SK-N-SH (cell line): ENCODE data around the gene DNPEP. TPM values are rescaled to one million over a fixed set of nuclear protein-coding genes. Genes with fewer than 3 reads are reported as not detected.

Source experiments
- CTCF ChIA-PET: fragments of 300-600, 350-600 bp; formaldehyde crosslinking; extraction: SDS; loops from one replicate; lab custom pipeline; 2021; lab: Yijun Ruan, JAX
- POLR2A ChIA-PET: fragments of 350-600 bp; sonication (Branson Sonifier 250); formaldehyde crosslinking; extraction: SDS; loops from one replicate; lab custom pipeline; 2020; ENCODE audit warnings: antibody characterized with exemption, inconsistent platforms; lab: Yijun Ruan, JAX
- DNase-seq: peaks from one replicate; pipeline ENCODE4 v3.0.0; 2012
- H2AFZ ChIP-seq: fragments of 200-600 bp; sonication (generic); 2 replicates; pipeline ENCODE4 v1.8.1; 2016; ENCODE audit warnings: antibody characterized with exemption, mild to moderate bottlenecking, low read depth
- H3F3A ChIP-seq: fragments of 200-600 bp; sonication (generic); replicated peaks from 2 replicates; pipeline ENCODE3; 2016; ENCODE audit warnings: antibody characterized with exemption, mild to moderate bottlenecking; ENCODE audit not compliant: insufficient read depth
- H3K27ac ChIP-seq, 2 experiments: fragments of 200-500 bp in 1 of 2; fragments of 200-600 bp in 1 of 2; sonication (Bioruptor generic) in 1 of 2; sonication (generic), shearing (Covaris generic) in 1 of 2; 2 replicates each; pipeline versions ENCODE4 v1.5.1 to v1.6.1; 2014 to 2016; ENCODE audit warnings: low read depth in 2 of 2, inconsistent platforms in 1 of 2, low read length in 1 of 2, mild to moderate bottlenecking in 1 of 2, mixed read lengths in 1 of 2
- H3K27me3 ChIP-seq: fragments of 200-600 bp; sonication (generic), shearing (Covaris generic); 2 replicates; pipeline ENCODE4 v1.6.1; 2016; ENCODE audit warnings: mixed run types; ENCODE audit not compliant: insufficient read depth
- H3K36me3 ChIP-seq, 2 experiments: fragments of 200-500 bp in 1 of 2; fragments of 200-600 bp in 1 of 2; sonication (Bioruptor generic) in 1 of 2; sonication (generic) in 1 of 2; replicated peaks in 1 of 2; 2 replicates each; pipeline versions ENCODE3 to v1.5.1; 2014 to 2016; ENCODE audit warnings: low read length in 1 of 2, mild to moderate bottlenecking in 1 of 2; ENCODE audit not compliant: insufficient read depth in 2 of 2, control insufficient read depth in 1 of 2
- H3K4me1 ChIP-seq, 2 experiments: fragments of 200-500 bp in 1 of 2; fragments of 200-600 bp in 1 of 2; sonication (Bioruptor generic) in 1 of 2; sonication (generic), shearing (Covaris generic) in 1 of 2; 2 replicates each; pipeline versions ENCODE4 v1.5.1 to v1.6.1; 2014 to 2016; ENCODE audit warnings: low read depth in 1 of 2, low read length in 1 of 2, mixed run types in 1 of 2; ENCODE audit not compliant: insufficient read depth in 2 of 2, control insufficient read depth in 1 of 2
- H3K4me2 ChIP-seq: fragments of 200-600 bp; sonication (generic), shearing (Covaris generic); 2 replicates; pipeline ENCODE4 v1.6.1; 2017; ENCODE audit warnings: mixed run types
- H3K4me3 ChIP-seq, 2 experiments: fragments of 200-500 bp in 1 of 2; fragments of 200-600 bp in 1 of 2; sonication (Bioruptor generic) in 1 of 2; sonication (generic), shearing (Covaris generic) in 1 of 2; 2 replicates each; pipeline versions ENCODE4 v1.5.1 to v1.8.1; 2014 to 2016; ENCODE audit warnings: low read depth in 2 of 2, inconsistent platforms in 1 of 2, low read length in 1 of 2, mild to moderate bottlenecking in 1 of 2, mixed read lengths in 1 of 2, moderate library complexity in 1 of 2
- H3K79me2 ChIP-seq: fragments of 200-600 bp; sonication (generic); 2 replicates; pipeline ENCODE4 v1.8.1; 2017; ENCODE audit warnings: mild to moderate bottlenecking; ENCODE audit not compliant: insufficient read depth
- H3K9ac ChIP-seq: fragments of 200-600 bp; sonication (generic); 2 replicates; pipeline ENCODE4 v1.6.1; 2017; ENCODE audit warnings: mixed run types
- H3K9me2 ChIP-seq: fragments of 200-600 bp; sonication (generic); 2 replicates; pipeline ENCODE4 v1.6.1; 2017; ENCODE audit warnings: mixed run types
- H3K9me3 ChIP-seq: fragments of 200-600 bp; sonication (generic); 2 replicates; pipeline ENCODE4 v1.6.1; 2017; ENCODE audit warnings: mixed run types, mild to moderate bottlenecking, moderate library complexity
- H4K20me1 ChIP-seq: fragments of 200-600 bp; sonication (generic); 2 replicates; pipeline ENCODE4 v1.6.1; 2017; ENCODE audit warnings: mild to moderate bottlenecking, mixed run types; ENCODE audit not compliant: insufficient read depth
- CHD2 ChIP-seq: fragments of 150-350 bp; IDR thresholded peaks from 2 replicates; pipeline ENCODE4 v1.6.1; 2018; ENCODE audit warnings: low read length; ENCODE audit not compliant: partially characterized antibody
- ELF1 ChIP-seq: IDR thresholded peaks from 2 replicates; pipeline ENCODE4 v1.4.0; 2012
- EP300 ChIP-seq, 2 experiments: IDR thresholded peaks; 2 replicates each; pipeline versions ENCODE4 v1.4.0 to v1.6.1; 2012; ENCODE audit warnings: borderline replicate concordance in 1 of 2, low read depth in 1 of 2, low read length in 1 of 2
- FOSL2 ChIP-seq: IDR thresholded peaks from 2 replicates; pipeline ENCODE4 v1.4.0; 2012; ENCODE audit warnings: low read depth, mild to moderate bottlenecking, moderate library complexity, borderline replicate concordance
- GABPA ChIP-seq: IDR thresholded peaks from 2 replicates; pipeline ENCODE4 v1.4.0; 2012; ENCODE audit warnings: low read depth, mild to moderate bottlenecking
- GATA2 ChIP-seq: sonication (generic); formaldehyde crosslinking; IDR thresholded peaks from 2 replicates; pipeline ENCODE4 v1.5.0; 2020; ENCODE audit warnings: mild to moderate bottlenecking, missing genetic modification reagents
- IRF3 ChIP-seq: fragments of 150-350 bp; IDR thresholded peaks from 2 replicates; pipeline ENCODE4 v1.6.1; 2016; ENCODE audit warnings: mild to moderate bottlenecking, low read depth, low read length
- JUND ChIP-seq: IDR thresholded peaks from 2 replicates; pipeline ENCODE4 v1.4.0; 2012
- MEF2A ChIP-seq: IDR thresholded peaks from 2 replicates; pipeline ENCODE4 v1.4.0; 2012; ENCODE audit warnings: low read depth, borderline replicate concordance
- NRF1 ChIP-seq: IDR thresholded peaks from 2 replicates; pipeline ENCODE4 v1.6.1; 2012; ENCODE audit warnings: low read depth, mild to moderate bottlenecking, low read length
- RCOR1 ChIP-seq: fragments of 150-350 bp; IDR thresholded peaks from 2 replicates; pipeline ENCODE4 v1.6.1; 2017; ENCODE audit warnings: antibody characterized with exemption, low read length
- REST ChIP-seq: IDR thresholded peaks from 2 replicates; pipeline ENCODE4 v1.6.1; 2012; ENCODE audit warnings: mild to moderate bottlenecking, low read depth, low read length, moderate library complexity
- RFX5 ChIP-seq: IDR thresholded peaks from 2 replicates; pipeline ENCODE4 v1.6.1; 2012; ENCODE audit warnings: mild to moderate bottlenecking, improper control_type of control experiment, low read length
- TEAD4 ChIP-seq: IDR thresholded peaks from 2 replicates; pipeline ENCODE4 v1.4.0; 2012; ENCODE audit warnings: mild to moderate bottlenecking, borderline replicate concordance; ENCODE audit not compliant: insufficient read depth
- YY1 ChIP-seq: IDR thresholded peaks from 2 replicates; pipeline ENCODE4 v1.4.0; 2012; ENCODE audit warnings: low read depth, mild to moderate bottlenecking
- ZBTB33 ChIP-seq: IDR thresholded peaks from 2 replicates; pipeline ENCODE4 v1.4.0; 2012; ENCODE audit warnings: low read depth, borderline replicate concordance
- WGBS: methylation state at CpG from one replicate; pipeline ENCODE4 v1.1.6; 2017; ENCODE audit warnings: low lambda C conversion rate; 5-methylcytosine and 5-hydroxymethylcytosine counted together
- polyA plus RNA-seq, 3 experiments: library from polyadenylated mRNA; depleted of rRNA; stranded (reverse); fragments of >200 nt; gene quantifications; 2 replicates each; pipeline ENCODE4 v1.2.3, GENCODE V29; 2012

DNPEP gene
- polyA plus RNA-seq, 1 of the 3 experiments (the other 2 are of a cell fraction), result 80.7 TPM

GRCh38 chr2:219398721-219399363 is 11.1 kb upstream of the DNPEP start:
- ChIA-PET POLR2A (no interaction called here), CTCF (interaction anchor here (2.2 to 10.1 kb wide), 2 partner anchors 10 to 126 kb away, joined by 13 to 256 read pairs; no protein-coding TSS in a partner anchor)
- Histone ChIP-seq H3K4me3 (no peak overlapping the region), H3K36me3 (no peaks in the 10 kb centered on the region), H3K9ac (no peak overlapping the region), H3K9me2 (no peaks in the 10 kb centered on the region), H3K4me1 (peaks cover 2 to 19% of the 10 kb centered on the region in 2 experiments; a peak in 2 of 4 replicates), H3K9me3 (no peaks in the 10 kb centered on the region), H3K79me2 (no peaks in the 10 kb centered on the region), H3K27me3 (no peaks in the 10 kb centered on the region), H3F3A (no peaks in the 10 kb centered on the region), H2AFZ (no peak overlapping the region), H4K20me1 (no peaks in the 10 kb centered on the region), H3K4me2 (no peak overlapping the region), H3K27ac (no peak overlapping the region)
- WGBS, result 49% methylated on average over 4 of the region's 5 CpGs
- no peak for DNase-seq
- TF ChIP-seq ELF1 (no peak), IRF3 (no peak), REST (no peak), EP300 (IDR thresholded peaks at IDR 0.05; ENCODE audit: borderline replicate concordance in 1 of 2, low read depth in 1 of 2, low read length in 1 of 2) (no peak)

GRCh38 chr2:219396863-219397457 is 9.2 kb upstream of the DNPEP start:
- H3F3A ChIP-seq, result no peaks in the 10 kb centered on the region
- 80% methylated on average over 5 of the region's 6 CpGs for WGBS
- H3K27me3 ChIP-seq, result no peaks in the 10 kb centered on the region
- no peak overlapping the region for H2AFZ ChIP-seq
- H3K36me3 ChIP-seq, result no peaks in the 10 kb centered on the region
- H3K4me2 ChIP-seq, result no peak overlapping the region
- DNase-seq, result no peak
- no peaks in the 10 kb centered on the region for H3K9me3 ChIP-seq
- H3K4me1 ChIP-seq, result peaks cover 0 to 17% of the 10 kb centered on the region in 2 experiments; a peak in 1 of 4 replicates
- no peaks in the 10 kb centered on the region for H3K79me2 ChIP-seq
- no peak overlapping the region for H3K9ac ChIP-seq
- no peaks in the 10 kb centered on the region for H4K20me1 ChIP-seq
- H3K27ac ChIP-seq, result no peak overlapping the region
- ChIA-PET CTCF (interaction anchor here (1.3 to 10.1 kb wide), 3 partner anchors 8 to 128 kb away, joined by 3 to 256 read pairs (median 13); no protein-coding TSS in a partner anchor), POLR2A (no interaction called here)
- H3K9me2 ChIP-seq, result no peaks in the 10 kb centered on the region
- no peak overlapping the region for H3K4me3 ChIP-seq
- TF ChIP-seq ZBTB33, result no peak
- TF ChIP-seq RFX5, result no peak
- no peak for TF ChIP-seq NRF1
- no peak for TF ChIP-seq CHD2
- TF ChIP-seq YY1, result no peak
- TF ChIP-seq MEF2A, result no peak
- TF ChIP-seq GATA2, result no peak
- no peak for TF ChIP-seq RCOR1
- no peak for TF ChIP-seq IRF3
- TF ChIP-seq TEAD4, result no peak
- TF ChIP-seq FOSL2, result no peak
- no peak for TF ChIP-seq JUND
- no peak for TF ChIP-seq GABPA
